Suppressor macrophage treated with lipopolysaccharide for 4 hours (primary cell): ENCODE measurements around the gene METRNL.
"Not testable (repeated sequence)": the region's sequence is repeated elsewhere in the genome, so short reads cannot be mapped to it uniquely, and the experiment has no call there.

Source experiments
- DNase-seq: peaks from one replicate; pipeline ENCODE4 v3.0.0-alpha.2; 2020

METRNL gene

GRCh38 chr17:83125515-83126274 lies 46.3 kb downstream of the METRNL start:
- peak; percentile 84 for DNase-seq

GRCh38 chr17:83126275-83126811 lies 46.9 kb downstream of the METRNL start:
- DNase-seq = no peak

GRCh38 chr17:83127431-83128160 lies 48.2 kb downstream of the METRNL start:
- no peak for DNase-seq

- DNase-seq = no peak
These were observed 49.2 kb downstream of the METRNL start for GRCh38 chr17:83128306-83129240.

GRCh38 chr17:83129676-83130075 lies 50.3 kb downstream of the METRNL start:
- no peak for DNase-seq

GRCh38 chr17:83131401-83132011 lies 52.1 kb downstream of the METRNL start:
- no peak for DNase-seq

- DNase-seq = no peak
These were observed 53.1 kb downstream of the METRNL start for GRCh38 chr17:83132251-83133081.

GRCh38 chr17:83133302-83134121 lies 54.1 kb downstream of the METRNL start:
- no peak for DNase-seq

- DNase-seq = not testable (repeated sequence)
These were observed 55.0 kb downstream of the METRNL start for GRCh38 chr17:83134456-83134855.

- DNase-seq = no peak
These were observed 56.3 kb downstream of the METRNL start for GRCh38 chr17:83135692-83136091.

- DNase-seq = no peak
These were observed 56.7 kb downstream of the METRNL start for GRCh38 chr17:83136156-83136555.

GRCh38 chr17:83136931-83137330 lies 57.5 kb downstream of the METRNL start:
- DNase-seq = no peak

- no peak for DNase-seq
These were observed 58.1 kb downstream of the METRNL start for GRCh38 chr17:83137523-83137922.

GRCh38 chr17:83138820-83139219 lies 59.4 kb downstream of the METRNL start:
- DNase-seq = no peak

- not testable (repeated sequence) for DNase-seq
These were observed 60.3 kb downstream of the METRNL start for GRCh38 chr17:83139541-83140248.

- not testable (repeated sequence) for DNase-seq
These were observed 60.8 kb downstream of the METRNL start for GRCh38 chr17:83140249-83140566.

GRCh38 chr17:83142619-83143018 lies 63.2 kb downstream of the METRNL start:
- DNase-seq = no peak

GRCh38 chr17:83143817-83144231 lies 64.4 kb downstream of the METRNL start:
- DNase-seq = no peak
